GM23338 (cell line): ENCODE results near the gene SCFD2.

Experiments
- CREB1 ChIP-seq: fragments of 250-450 bp; sonication (Bioruptor Pico); IDR thresholded peaks from 2 replicates; pipeline ENCODE4 v1.5.0; 2020; ENCODE audit warnings: low read depth, mild to moderate bottlenecking, moderate library complexity
- CTCF ChIP-seq, 2 experiments: fragments of 200-600 bp in 1 of 2; sonication (generic) in 1 of 2; conservative IDR thresholded peaks; 2 replicates each; pipeline versions ENCODE4 v1.5.1 to v1.6.1; 2016 to 2017; ENCODE audit warnings: antibody characterized with exemption in 2 of 2, low read depth in 2 of 2, mild to moderate bottlenecking in 2 of 2, moderate library complexity in 1 of 2
- EZH2 ChIP-seq: fragments of 200-600 bp; sonication (generic); IDR thresholded peaks from one replicate; pipeline ENCODE4 v1.8.0; 2017; ENCODE audit warnings: antibody characterized with exemption, mild to moderate bottlenecking, low read depth; ENCODE audit not compliant: unreplicated experiment
- EZH2phosphoT487 ChIP-seq: fragments of 200-600 bp; sonication (generic); IDR thresholded peaks from one replicate; pipeline ENCODE4 v1.8.1; 2018; ENCODE audit warnings: antibody characterized with exemption; ENCODE audit not compliant: unreplicated experiment
- JUNB ChIP-seq: IDR thresholded peaks from one replicate; pipeline ENCODE4 v1.6.1; 2016; ENCODE audit warnings: antibody characterized with exemption; ENCODE audit not compliant: unreplicated experiment
- NANOG ChIP-seq: IDR thresholded peaks from 2 replicates; pipeline ENCODE4 v1.6.1; 2016; ENCODE audit warnings: antibody characterized with exemption, borderline replicate concordance
- POLR2AphosphoS5 ChIP-seq: IDR thresholded peaks from 2 replicates; pipeline ENCODE4 v1.6.1; 2016; ENCODE audit warnings: antibody characterized with exemption, low read depth
- REST ChIP-seq: IDR thresholded peaks from one replicate; pipeline ENCODE4 v1.6.1; 2018; ENCODE audit warnings: antibody characterized with exemption; ENCODE audit not compliant: unreplicated experiment
- ZNF331 ChIP-seq: fragments of 250-450 bp; sonication (Bioruptor Pico); IDR thresholded peaks from 2 replicates; pipeline ENCODE4 v1.5.0; 2020; ENCODE audit warnings: low read depth, mild to moderate bottlenecking, moderate library complexity

- no peak for TF ChIP-seq POLR2AphosphoS5
- TF ChIP-seq CTCF (conservative IDR thresholded peaks at IDR 0.05; ENCODE audit: low read depth in 2 of 2): no peak
- TF ChIP-seq EZH2: no peak
- TF ChIP-seq REST: no peak
- TF ChIP-seq ZNF331 (CRISPR knock-in tag): no peak
- TF ChIP-seq NANOG: no peak
- no peak for TF ChIP-seq EZH2phosphoT487
- no peak for TF ChIP-seq CREB1 (CRISPR knock-in tag)
- TF ChIP-seq JUNB: no peak
Measured at GRCh38 chr4:52948057-52948423, 417.8 kb downstream of the SCFD2 start.
